Activated CD4-positive, alpha-beta memory T cell treated with anti-CD3 and anti-CD28 coated beads, Interleukin-2, amount 10 ng/mL, durations not matched to agents 7 days and 5 days (primary cell): ENCODE measurements around the gene SLMAP. TPM values are rescaled to one million over a fixed set of nuclear protein-coding genes. Genes with fewer than 3 reads are reported as not detected.

Experiments used
- CTCF ChIA-PET: fragments of 350-600 bp; sonication (Branson Sonifier 250); formaldehyde crosslinking; loops from one replicate; lab custom pipeline; 2021; ENCODE audit warnings: antibody characterized with exemption, inconsistent platforms; lab: Charles Lee
- POLR2A ChIA-PET: fragments of 350-600 bp; sonication (Branson Sonifier 250); formaldehyde crosslinking; loops from one replicate; lab custom pipeline; 2021; ENCODE audit warnings: antibody characterized with exemption; lab: Charles Lee
- DNase-seq: peaks from one replicate; pipeline ENCODE4 v3.0.0-alpha.2; 2020
- H3K27ac Mint-ChIP-seq: one replicate; pipeline ENCODE4 v1.8.0; 2021; ENCODE audit warnings: mild to moderate bottlenecking, mixed read lengths
- H3K27me3 Mint-ChIP-seq: one replicate; pipeline ENCODE4 v1.8.0; 2021; ENCODE audit warnings: mixed read lengths
- H3K36me3 Mint-ChIP-seq: one replicate; pipeline ENCODE4 v1.8.0; 2021; ENCODE audit warnings: low read depth, mixed read lengths
- H3K4me1 Mint-ChIP-seq: one replicate; pipeline ENCODE4 v1.8.0; 2021; ENCODE audit warnings: mixed read lengths
- H3K4me3 Mint-ChIP-seq: one replicate; pipeline ENCODE4 v1.8.0; 2021; ENCODE audit warnings: mild to moderate bottlenecking, mixed read lengths
- H3K9me3 Mint-ChIP-seq: one replicate; pipeline ENCODE4 v1.8.0; 2021; ENCODE audit warnings: mixed read lengths
- total RNA-seq, 2 experiments: library from RNA; stranded (reverse); gene quantifications; one replicate each; pipeline ENCODE4 v1.2.3, GENCODE V29; 2021

Gene SLMAP
- total RNA-seq, 2 experiments from 2014 or later: 53.4 to 55.6 TPM

- no peaks in the 10 kb centered on the region for H3K9me3 Mint-ChIP-seq
- no peak overlapping the region for H3K4me3 Mint-ChIP-seq
- H3K27me3 Mint-ChIP-seq: no peaks in the 10 kb centered on the region
- no peak for DNase-seq
- ChIA-PET POLR2A (no interaction called here), CTCF (no interaction called here)
- H3K4me1 Mint-ChIP-seq: no peaks in the 10 kb centered on the region
- no peaks in the 10 kb centered on the region for H3K36me3 Mint-ChIP-seq
- no peak overlapping the region for H3K27ac Mint-ChIP-seq
Observed at GRCh38 chr3:57946970-57947381, 190.9 kb downstream of the SLMAP start.

- H3K4me1 Mint-ChIP-seq: no peaks in the 10 kb centered on the region
- POLR2A ChIA-PET: no interaction called here
- no peaks in the 10 kb centered on the region for H3K36me3 Mint-ChIP-seq
Observed at GRCh38 chr3:57948080-57948671, 192.1 kb downstream of the SLMAP start.

GRCh38 chr3:57948781-57949242 lies 192.7 kb downstream of the SLMAP start:
- no peaks in the 10 kb centered on the region for H3K9me3 Mint-ChIP-seq

More at GRCh38 chr3:57948080-57948671, 192.1 kb downstream of the SLMAP start:
- Mint-ChIP-seq H3K9me3 (no peaks in the 10 kb centered on the region), H3K4me3 (no peak overlapping the region), H3K27ac (no peak overlapping the region), H3K27me3 (no peaks in the 10 kb centered on the region)
- no peak for DNase-seq
- CTCF ChIA-PET: no interaction called here

GRCh38 chr3:57949344-57949743 lies 193.2 kb downstream of the SLMAP start:
- H3K4me1 Mint-ChIP-seq: no peaks in the 10 kb centered on the region
- ChIA-PET POLR2A (no interaction called here), CTCF (interaction anchor here (0.6 kb wide), 1 partner anchor 170 kb away, joined by 3 read pairs; no protein-coding TSS in a partner anchor)
- no peak overlapping the region for H3K4me3 Mint-ChIP-seq
- no peaks in the 10 kb centered on the region for H3K9me3 Mint-ChIP-seq
- no peaks in the 10 kb centered on the region for H3K27me3 Mint-ChIP-seq
- no peaks in the 10 kb centered on the region for H3K36me3 Mint-ChIP-seq
- H3K27ac Mint-ChIP-seq: no peak overlapping the region
- no peak for DNase-seq

More at GRCh38 chr3:57948781-57949242, 192.7 kb downstream of the SLMAP start:
- Mint-ChIP-seq H3K27ac (no peak overlapping the region), H3K4me3 (no peak overlapping the region), H3K27me3 (no peaks in the 10 kb centered on the region), H3K4me1 (no peaks in the 10 kb centered on the region), H3K36me3 (no peaks in the 10 kb centered on the region)
- POLR2A ChIA-PET: no interaction called here
- CTCF ChIA-PET: no interaction called here
- no peak for DNase-seq

GRCh38 chr3:57949785-57950615 lies 193.9 kb downstream of the SLMAP start:
- ChIA-PET POLR2A (no interaction called here), CTCF (interaction anchor here (0.6 kb wide), 1 partner anchor 170 kb away, joined by 3 read pairs; no protein-coding TSS in a partner anchor)
- H3K4me1 Mint-ChIP-seq: no peaks in the 10 kb centered on the region

GRCh38 chr3:57951066-57951882 lies 195.2 kb downstream of the SLMAP start:
- no peak overlapping the region for H3K4me3 Mint-ChIP-seq
- DNase-seq: no peak
- ChIA-PET CTCF (no interaction called here), POLR2A (no interaction called here)
- H3K4me1 Mint-ChIP-seq: peaks cover 3% of the 10 kb centered on the region
- H3K27me3 Mint-ChIP-seq: no peaks in the 10 kb centered on the region
- H3K27ac Mint-ChIP-seq: no peak overlapping the region
- H3K9me3 Mint-ChIP-seq: no peaks in the 10 kb centered on the region
- H3K36me3 Mint-ChIP-seq: no peaks in the 10 kb centered on the region

More at GRCh38 chr3:57949785-57950615, 193.9 kb downstream of the SLMAP start:
- no peak overlapping the region for H3K4me3 Mint-ChIP-seq
- no peaks in the 10 kb centered on the region for H3K9me3 Mint-ChIP-seq
- no peaks in the 10 kb centered on the region for H3K36me3 Mint-ChIP-seq
- H3K27me3 Mint-ChIP-seq: no peaks in the 10 kb centered on the region
- H3K27ac Mint-ChIP-seq: no peak overlapping the region
- DNase-seq: no peak

- no peaks in the 10 kb centered on the region for H3K9me3 Mint-ChIP-seq
- H3K27me3 Mint-ChIP-seq: no peaks in the 10 kb centered on the region
- ChIA-PET POLR2A (no interaction called here), CTCF (interaction anchor here (0.7 kb wide), 1 partner anchor 265 kb away, joined by 6 read pairs; no protein-coding TSS in a partner anchor)
- no peak overlapping the region for H3K27ac Mint-ChIP-seq
- no peaks in the 10 kb centered on the region for H3K36me3 Mint-ChIP-seq
- no peak overlapping the region for H3K4me3 Mint-ChIP-seq
- DNase-seq: no peak
- H3K4me1 Mint-ChIP-seq: peaks cover 7% of the 10 kb centered on the region
Observed at GRCh38 chr3:57952208-57952631, 196.1 kb downstream of the SLMAP start.

- no peak overlapping the region for H3K4me3 Mint-ChIP-seq
- DNase-seq: no peak
- H3K4me1 Mint-ChIP-seq: peaks cover 7% of the 10 kb centered on the region
- POLR2A ChIA-PET: no interaction called here
- H3K27me3 Mint-ChIP-seq: no peaks in the 10 kb centered on the region
- no peaks in the 10 kb centered on the region for H3K36me3 Mint-ChIP-seq
- no peaks in the 10 kb centered on the region for H3K9me3 Mint-ChIP-seq
- no peak overlapping the region for H3K27ac Mint-ChIP-seq
- CTCF ChIA-PET: interaction anchor here (0.7 kb wide), 1 partner anchor 264 kb away, joined by 6 read pairs; no protein-coding TSS in a partner anchor
Observed at GRCh38 chr3:57952651-57953050, 196.5 kb downstream of the SLMAP start.

- Mint-ChIP-seq H3K27me3 (no peaks in the 10 kb centered on the region), H3K4me1 (peaks cover 11% of the 10 kb centered on the region), H3K9me3 (no peaks in the 10 kb centered on the region), H3K4me3 (no peak overlapping the region), H3K27ac (no peak overlapping the region), H3K36me3 (no peaks in the 10 kb centered on the region)
- ChIA-PET CTCF (no interaction called here), POLR2A (no interaction called here)
- DNase-seq: no peak
Observed at GRCh38 chr3:57953576-57953975, 197.5 kb downstream of the SLMAP start.

- no peak overlapping the region for H3K4me3 Mint-ChIP-seq
- no peak overlapping the region for H3K27ac Mint-ChIP-seq
- POLR2A ChIA-PET: no interaction called here
- H3K9me3 Mint-ChIP-seq: no peaks in the 10 kb centered on the region
- H3K36me3 Mint-ChIP-seq: no peaks in the 10 kb centered on the region
- CTCF ChIA-PET: interaction anchor here (0.5 to 1.4 kb wide), 3 partner anchors 19 to 57 kb away, joined by 3 read pairs; no protein-coding TSS in a partner anchor
- no peaks in the 10 kb centered on the region for H3K27me3 Mint-ChIP-seq
- DNase-seq: no peak
- peaks cover 17% of the 10 kb centered on the region for H3K4me1 Mint-ChIP-seq
Observed at GRCh38 chr3:57956119-57956832, 200.2 kb downstream of the SLMAP start.

GRCh38 chr3:57956833-57957174 lies 200.7 kb downstream of the SLMAP start:
- H3K36me3 Mint-ChIP-seq: no peaks in the 10 kb centered on the region
- H3K4me1 Mint-ChIP-seq: peaks cover 17% of the 10 kb centered on the region
- no peak overlapping the region for H3K4me3 Mint-ChIP-seq
- ChIA-PET CTCF (interaction anchor here (0.5 to 1.4 kb wide), 3 partner anchors 19 to 56 kb away, joined by 3 read pairs; no protein-coding TSS in a partner anchor), POLR2A (no interaction called here)
- H3K27ac Mint-ChIP-seq: no peak overlapping the region
- no peak for DNase-seq
- no peaks in the 10 kb centered on the region for H3K27me3 Mint-ChIP-seq
- H3K9me3 Mint-ChIP-seq: no peaks in the 10 kb centered on the region

GRCh38 chr3:57957824-57958223 lies 201.7 kb downstream of the SLMAP start:
- H3K4me1 Mint-ChIP-seq: peaks cover 17% of the 10 kb centered on the region
- H3K4me3 Mint-ChIP-seq: no peak overlapping the region
- no peaks in the 10 kb centered on the region for H3K36me3 Mint-ChIP-seq
- ChIA-PET POLR2A (no interaction called here), CTCF (interaction anchor here (0.6 to 1.1 kb wide), 2 partner anchors 10 to 220 kb away, joined by 3 read pairs; no protein-coding TSS in a partner anchor)
- H3K9me3 Mint-ChIP-seq: no peaks in the 10 kb centered on the region
- no peaks in the 10 kb centered on the region for H3K27me3 Mint-ChIP-seq
- no peak overlapping the region for H3K27ac Mint-ChIP-seq
- no peak for DNase-seq
